ENCODE data around the gene ATXN1. TPM values are rescaled to one million over a fixed set of nuclear protein-coding genes. Genes with fewer than 3 reads are reported as not detected.

ATXN1 gene
- total RNA-seq, 1 experiment from 2014 or later, result 27.0 TPM

- Histone ChIP-seq H4K20me1 (ENCODE audit: low read length) (no peaks in the 10 kb centered on the region), H3F3A (ENCODE audit: low read length, unreplicated experiment) (no peaks in the 10 kb centered on the region), H3K4me3 (ENCODE audit: low read length) (no peak overlapping the region), H3K79me2 (ENCODE audit: low read length) (no peaks in the 10 kb centered on the region), H3K9me2 (replicated peaks; ENCODE audit: low read length) (no peaks in the 10 kb centered on the region), H3K9ac (ENCODE audit: low read length) (no peak overlapping the region), H3K27me3 (ENCODE audit: low read length) (no peaks in the 10 kb centered on the region), H3K27ac (ENCODE audit: low read length) (no peak overlapping the region), H2AFZ (ENCODE audit: low read length) (no peak overlapping the region), H3K36me3 (ENCODE audit: low read depth, low read length) (no peaks in the 10 kb centered on the region), H3K9me3 (ENCODE audit: low read length) (no peaks in the 10 kb centered on the region), H3K4me1 (ENCODE audit: insufficient read depth, low read length) (no peaks in the 10 kb centered on the region), H3K4me2 (ENCODE audit: low read length) (no peak overlapping the region)
- no TSS peak for BruUV-seq (replicated peaks)
- no peak for DNase-seq
- ChIA-PET POLR2A (ENCODE audit: unreplicated experiment) (no interaction called here), CTCF (no interaction called here)
- no peak for ATAC-seq
- intact Hi-C loops (cut with micrococcal nuclease), result no loop called here
- no peak for TF ChIP-seq EZH2 (IDR thresholded peaks at IDR 0.05; ENCODE audit: low read length, unreplicated experiment)
- no peak for TF ChIP-seq EZH2phosphoT487 (IDR thresholded peaks at IDR 0.05; ENCODE audit: borderline replicate concordance, low read length)
- no peak for TF ChIP-seq CTCF (conservative IDR thresholded peaks at IDR 0.05; ENCODE audit: low read depth, low read length)
Observed at GRCh38 chr6:16254535-16254934, 506.7 kb downstream of the ATXN1 start.

- TF ChIP-seq EZH2 (IDR thresholded peaks at IDR 0.05; ENCODE audit: low read length, unreplicated experiment) (no peak), EZH2phosphoT487 (IDR thresholded peaks at IDR 0.05; ENCODE audit: borderline replicate concordance, low read length) (no peak), CTCF (conservative IDR thresholded peaks at IDR 0.05; ENCODE audit: low read depth, low read length) (no peak)
- intact Hi-C loops (cut with micrococcal nuclease), result no loop called here
Observed at GRCh38 chr6:16253399-16254144, 507.7 kb downstream of the ATXN1 start.

GRCh38 chr6:16252686-16253299, 508.5 kb downstream of the ATXN1 start:
- Histone ChIP-seq H3K9me3 (ENCODE audit: low read length) (no peaks in the 10 kb centered on the region), H3K4me1 (ENCODE audit: insufficient read depth, low read length) (no peaks in the 10 kb centered on the region), H3K9ac (ENCODE audit: low read length) (no peak overlapping the region), H4K20me1 (ENCODE audit: low read length) (no peaks in the 10 kb centered on the region), H3K9me2 (replicated peaks; ENCODE audit: low read length) (no peaks in the 10 kb centered on the region), H3F3A (ENCODE audit: low read length, unreplicated experiment) (no peaks in the 10 kb centered on the region), H3K27me3 (ENCODE audit: low read length) (no peaks in the 10 kb centered on the region), H2AFZ (ENCODE audit: low read length) (no peak overlapping the region), H3K4me3 (ENCODE audit: low read length) (no peak overlapping the region), H3K27ac (ENCODE audit: low read length) (no peak overlapping the region), H3K4me2 (ENCODE audit: low read length) (no peak overlapping the region), H3K36me3 (ENCODE audit: low read depth, low read length) (no peaks in the 10 kb centered on the region), H3K79me2 (ENCODE audit: low read length) (no peaks in the 10 kb centered on the region)
- ChIA-PET CTCF (no interaction called here), POLR2A (ENCODE audit: unreplicated experiment) (no interaction called here)
- no TSS peak for BruUV-seq (replicated peaks)
- DNase-seq (no peak), ATAC-seq (no peak)
- intact Hi-C loops (cut with micrococcal nuclease), result no loop called here
- TF ChIP-seq EZH2 (IDR thresholded peaks at IDR 0.05; ENCODE audit: low read length, unreplicated experiment), result no peak
- no peak for TF ChIP-seq CTCF (conservative IDR thresholded peaks at IDR 0.05; ENCODE audit: low read depth, low read length)
- TF ChIP-seq EZH2phosphoT487 (IDR thresholded peaks at IDR 0.05; ENCODE audit: borderline replicate concordance, low read length), result no peak

More at GRCh38 chr6:16253399-16254144, 507.7 kb downstream of the ATXN1 start:
- H3K9me3 ChIP-seq (ENCODE audit: low read length), result no peaks in the 10 kb centered on the region
- no peak overlapping the region for H3K9ac ChIP-seq (ENCODE audit: low read length)
- ChIA-PET CTCF (no interaction called here), POLR2A (ENCODE audit: unreplicated experiment) (interaction anchor here (0.6 kb wide), 1 partner anchor 24 kb away, joined by 3 read pairs; no protein-coding TSS in a partner anchor)
- ATAC-seq (no peak), DNase-seq (no peak)
- no peak overlapping the region for H3K4me2 ChIP-seq (ENCODE audit: low read length)
- H3K4me1 ChIP-seq (ENCODE audit: insufficient read depth, low read length), result no peaks in the 10 kb centered on the region
- no peak overlapping the region for H2AFZ ChIP-seq (ENCODE audit: low read length)
- no peak overlapping the region for H3K27ac ChIP-seq (ENCODE audit: low read length)
- no peak overlapping the region for H3K4me3 ChIP-seq (ENCODE audit: low read length)
- H3K79me2 ChIP-seq (ENCODE audit: low read length), result no peaks in the 10 kb centered on the region
- no peaks in the 10 kb centered on the region for H3K27me3 ChIP-seq (ENCODE audit: low read length)
- H4K20me1 ChIP-seq (ENCODE audit: low read length), result no peaks in the 10 kb centered on the region
- H3K9me2 ChIP-seq (replicated peaks; ENCODE audit: low read length), result no peaks in the 10 kb centered on the region
- BruUV-seq (replicated peaks), result no TSS peak
- no peaks in the 10 kb centered on the region for H3F3A ChIP-seq (ENCODE audit: low read length, unreplicated experiment)
- H3K36me3 ChIP-seq (ENCODE audit: low read depth, low read length), result no peaks in the 10 kb centered on the region

Data from PC-3 (cell line).